GM21528 (cell line): ENCODE results near the gene FBXO44.
"Not testable (repeated sequence)": the region's sequence is repeated elsewhere in the genome, so short reads cannot be mapped to it uniquely, and the experiment has no call there.

ENCODE experiments used
- ATAC-seq: cut with Tn5 transposase; IDR thresholded peaks from one replicate; pipeline ENCODE4 v1.9.1; 2021; ENCODE audit warnings: mild to moderate bottlenecking, moderate library complexity; ENCODE audit not compliant: unreplicated experiment, low FRiP score

FBXO44 gene

GRCh38 chr1:11638121-11638520 is 16.6 kb upstream of the FBXO44 start:
- no peak for ATAC-seq

GRCh38 chr1:11639372-11639771 is 15.3 kb upstream of the FBXO44 start:
- no peak for ATAC-seq

- no peak for ATAC-seq
Observed at GRCh38 chr1:11640101-11640500, 14.6 kb upstream of the FBXO44 start.

- no peak for ATAC-seq
Observed at GRCh38 chr1:11640944-11641343, 13.7 kb upstream of the FBXO44 start.

GRCh38 chr1:11641776-11642305 is 12.8 kb upstream of the FBXO44 start:
- no peak for ATAC-seq

GRCh38 chr1:11642418-11643017 is 12.2 kb upstream of the FBXO44 start:
- ATAC-seq, result not testable (repeated sequence)

- no peak for ATAC-seq
Observed at GRCh38 chr1:11643782-11644181, 10.9 kb upstream of the FBXO44 start.

GRCh38 chr1:11645270-11645669 is 9.4 kb upstream of the FBXO44 start:
- ATAC-seq, result no peak

- ATAC-seq, result no peak
Observed at GRCh38 chr1:11645670-11646265, 8.9 kb upstream of the FBXO44 start.

GRCh38 chr1:11646317-11646716 is 8.4 kb upstream of the FBXO44 start:
- no peak for ATAC-seq

GRCh38 chr1:11647333-11647732 is 7.3 kb upstream of the FBXO44 start:
- ATAC-seq, result no peak

GRCh38 chr1:11648039-11648438 is 6.6 kb upstream of the FBXO44 start:
- no peak for ATAC-seq

- no peak for ATAC-seq
Observed at GRCh38 chr1:11648732-11649158, 5.9 kb upstream of the FBXO44 start.

GRCh38 chr1:11649237-11649623 is 5.4 kb upstream of the FBXO44 start:
- ATAC-seq, result no peak

GRCh38 chr1:11649624-11650330 is 4.9 kb upstream of the FBXO44 start:
- ATAC-seq, result no peak

- ATAC-seq, result no peak
Observed at GRCh38 chr1:11650331-11650991, 4.2 kb upstream of the FBXO44 start.

- no peak for ATAC-seq
Observed at GRCh38 chr1:11651017-11651416, 3.7 kb upstream of the FBXO44 start.

GRCh38 chr1:11652203-11652780 is 2.4 kb upstream of the FBXO44 start:
- no peak for ATAC-seq

- no peak for ATAC-seq
Observed at GRCh38 chr1:11653101-11653860, 1.4 kb upstream of the FBXO44 start.

- no peak for ATAC-seq
Observed at GRCh38 chr1:11653861-11654136, 878 bp upstream of the FBXO44 start.
